GM10248 (cell line): ENCODE data around the gene CEP55.

Experiments
- CTCF ChIA-PET: fragments of 300-600 bp; sonication (Branson Sonifier 250); formaldehyde crosslinking; extraction: SDS; loops from one replicate; lab custom pipeline; 2021; ENCODE audit warnings: antibody characterized with exemption; lab: Yijun Ruan, JAX
- POLR2A ChIA-PET: fragments of 350-650 bp; sonication (Branson Sonifier 250); formaldehyde crosslinking; extraction: SDS; loops from one replicate; lab custom pipeline; 2020; ENCODE audit warnings: antibody characterized with exemption; lab: Yijun Ruan, JAX
- DNase-seq: peaks from one replicate; pipeline ENCODE4 v3.0.0; 2012; ENCODE audit errors: extremely low spot score
- CTCF ChIP-seq: IDR thresholded peaks from 2 replicates; pipeline ENCODE4 v1.5.1; 2012; ENCODE audit warnings: mild to moderate bottlenecking, low read depth; ENCODE audit errors: extremely low read depth, missing control alignments, control extremely low read depth

CEP55 gene

DNA sequence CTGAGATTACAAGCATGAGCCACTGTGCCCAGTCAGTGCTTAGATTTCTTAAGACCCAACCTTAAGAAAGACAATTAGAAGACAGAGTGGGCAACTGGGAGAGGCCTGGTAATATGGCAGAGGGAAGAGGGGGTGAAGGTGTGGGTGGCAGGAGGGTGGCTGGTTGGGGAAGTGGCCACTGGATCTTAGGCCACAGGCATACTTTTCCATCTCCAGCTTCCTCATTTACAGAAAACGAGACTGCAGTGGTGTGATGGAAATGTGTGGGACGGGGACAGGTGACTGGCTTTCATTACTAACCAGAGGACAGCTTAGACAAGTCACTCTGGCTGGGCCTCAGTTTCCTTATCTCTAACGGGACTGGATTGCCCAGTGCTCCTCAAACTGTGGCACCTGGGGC, 69.0 kb downstream of the CEP55 start:
- no peak for DNase-seq
- no peak for TF ChIP-seq CTCF
- ChIA-PET POLR2A (no interaction called here), CTCF (interaction anchor here (4.2 kb wide), 1 partner anchor 11 kb away, joined by 21 read pairs; no protein-coding TSS in a partner anchor)

GRCh38 chr10:93566435-93567276, 70.2 kb downstream of the CEP55 start, which contains the start of gene FFAR4:
FFAR4 (plus strand) TSS chr10:93566665; CDS start chr10:93566721, 56 bp downstream.
- POLR2A ChIA-PET: no interaction called here
- CTCF ChIA-PET: interaction anchor here (4.2 kb wide), 1 partner anchor 12 kb away, joined by 21 read pairs; no protein-coding TSS in a partner anchor
- DNase-seq: no peak
- TF ChIP-seq CTCF: no peak

GRCh38 chr10:93567277-93568104, 71.1 kb downstream of the CEP55 start:
- DNase-seq: no peak
- ChIA-PET POLR2A (no interaction called here), CTCF (interaction anchor here (1.1 to 1.4 kb wide), 2 partner anchors 12 to 13 kb away, joined by 3 read pairs; no protein-coding TSS in a partner anchor)
- no peak for TF ChIP-seq CTCF

- no peak for TF ChIP-seq CTCF
- POLR2A ChIA-PET: no interaction called here
- no peak for DNase-seq
- CTCF ChIA-PET: interaction anchor here (1.1 to 1.4 kb wide), 2 partner anchors 13 to 14 kb away, joined by 3 read pairs; no protein-coding TSS in a partner anchor
Measured at GRCh38 chr10:93568105-93568390, 71.6 kb downstream of the CEP55 start.

DNA sequence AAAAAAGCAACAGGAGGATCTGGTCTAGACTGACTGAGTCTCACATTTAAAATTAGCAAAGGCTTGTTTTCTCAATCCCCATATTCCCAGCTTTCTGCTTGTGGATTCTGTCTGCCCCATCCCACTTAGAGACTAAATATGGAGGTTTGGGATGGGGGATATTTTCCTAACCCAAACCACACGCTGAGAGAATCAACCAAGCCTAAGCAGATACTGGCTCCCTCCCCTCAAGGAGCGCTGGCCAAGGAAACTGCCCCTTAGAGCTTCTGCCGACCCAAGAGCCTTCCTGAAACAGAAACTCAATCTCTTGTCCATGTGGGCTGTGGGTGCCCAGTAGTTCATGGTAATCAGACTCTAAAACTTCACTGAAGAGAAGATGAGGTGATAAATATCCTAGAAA, 74.0 kb downstream of the CEP55 start:
- ChIA-PET POLR2A (no interaction called here), CTCF (interaction anchor here (1.3 to 2.0 kb wide), 2 partner anchors 16 to 17 kb away, joined by 3 to 11 read pairs; no protein-coding TSS in a partner anchor)
- no peak for TF ChIP-seq CTCF
- no peak for DNase-seq

- DNase-seq: no peak
- ChIA-PET CTCF (interaction anchor here (1.5 kb wide), 1 partner anchor 17 kb away, joined by 4 read pairs; no protein-coding TSS in a partner anchor), POLR2A (no interaction called here)
- TF ChIP-seq CTCF: no peak
Measured at GRCh38 chr10:93572606-93573005, 76.2 kb downstream of the CEP55 start.
